Mononuclear cell (primary cell): ENCODE results near the gene GP1BB. TPM values are rescaled to one million over a fixed set of nuclear protein-coding genes. Genes with fewer than 3 reads are reported as not detected.

ENCODE experiments used
- H3K27me3 ChIP-seq: 2 replicates; pipeline ENCODE4 v1.6.0; 2011; ENCODE audit warnings: low read length, control low read depth; ENCODE audit not compliant: insufficient read depth
- H3K4me1 ChIP-seq: 2 replicates; pipeline ENCODE4 v1.5.1; 2011; ENCODE audit warnings: mild to moderate bottlenecking, low read length, control low read depth; ENCODE audit not compliant: insufficient read depth
- H3K4me3 ChIP-seq: 2 replicates; pipeline ENCODE4 v1.5.1; 2011; ENCODE audit warnings: mild to moderate bottlenecking, low read length, moderate library complexity
- H3K9me3 ChIP-seq: 2 replicates; pipeline ENCODE4 v1.5.1; 2011; ENCODE audit warnings: low read depth, mild to moderate bottlenecking, control low read depth, low read length
- total RNA-seq: library from RNA; depleted of rRNA; stranded (reverse); fragments of >200 nt; gene quantifications from one replicate; pipeline ENCODE4 v1.2.3, GENCODE V29; 2012

GP1BB gene
- total RNA-seq, 1 donor: 36.1 TPM

- peaks cover 26% of the 10 kb centered on the region for H3K4me1 ChIP-seq
- H3K27me3 ChIP-seq: peaks cover 27% of the 10 kb centered on the region
Measured at GRCh38 chr22:19716041-19716828, 7.1 kb upstream of the GP1BB start.

DNA sequence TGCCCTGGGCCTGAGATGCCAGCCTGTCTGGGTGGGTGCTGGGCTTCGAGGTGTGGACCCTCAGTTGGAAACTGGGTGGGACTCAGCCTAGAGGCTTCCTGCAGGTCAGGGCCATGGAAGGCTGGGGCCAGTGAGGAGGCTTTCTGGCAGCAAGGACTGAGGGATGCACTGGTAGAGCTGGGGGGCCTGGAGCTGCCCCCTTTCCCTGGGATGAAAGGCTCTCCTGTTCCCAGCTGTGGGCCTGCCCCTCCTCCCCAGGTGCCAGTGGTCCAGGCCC lies 6.6 kb upstream of the GP1BB start:
- Histone ChIP-seq H3K4me3 (no peak overlapping the region), H3K9me3 (no peaks in the 10 kb centered on the region), H3K4me1 (peaks cover 26% of the 10 kb centered on the region), H3K27me3 (peaks cover 27% of the 10 kb centered on the region)

More at GRCh38 chr22:19716041-19716828, 7.1 kb upstream of the GP1BB start:
- H3K9me3 ChIP-seq: no peaks in the 10 kb centered on the region
- H3K4me3 ChIP-seq: no peak overlapping the region

- H3K4me1 ChIP-seq: peaks cover 26% of the 10 kb centered on the region
- no peaks in the 10 kb centered on the region for H3K9me3 ChIP-seq
- no peak overlapping the region for H3K4me3 ChIP-seq
- H3K27me3 ChIP-seq: peaks cover 27% of the 10 kb centered on the region
Measured at GRCh38 chr22:19717181-19717580, 6.2 kb upstream of the GP1BB start.

DNA sequence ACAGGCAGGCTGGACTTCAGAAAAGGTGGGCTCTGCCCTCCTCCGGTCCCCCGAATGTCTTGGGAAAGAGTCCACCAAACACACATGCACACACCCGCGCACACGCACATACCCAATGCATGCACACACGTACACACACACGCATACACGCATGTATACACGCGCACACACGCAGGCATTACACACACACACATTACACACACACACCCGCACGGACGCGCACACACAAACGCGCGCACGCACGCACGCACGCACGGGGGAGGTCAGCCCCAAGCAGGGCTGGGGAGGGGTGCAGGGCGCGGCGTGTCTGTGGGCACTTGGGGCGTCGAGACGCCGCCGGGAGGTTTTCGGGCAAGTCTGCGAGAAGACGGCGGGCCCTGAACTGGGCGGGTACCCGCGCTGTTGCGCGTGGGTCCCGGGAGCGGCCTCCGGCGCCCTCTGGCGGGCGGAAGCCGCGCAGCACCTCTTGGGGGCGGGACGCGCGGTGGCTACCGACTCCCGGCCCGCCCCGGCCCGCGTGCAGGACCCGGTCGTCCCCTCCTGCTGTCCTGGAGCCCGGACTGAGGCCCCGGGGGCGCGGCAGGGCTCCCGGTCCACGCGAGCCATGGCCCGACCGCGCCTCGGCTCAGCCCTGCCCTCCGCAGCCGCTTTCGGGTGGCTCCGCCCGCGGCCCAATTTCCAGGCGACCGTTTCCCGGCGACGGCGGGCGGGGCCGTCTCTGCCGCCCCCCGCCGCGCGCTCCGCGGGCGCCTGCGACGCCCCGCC lies 5.5 kb upstream of the GP1BB start:
- H3K27me3 ChIP-seq: peaks cover 31% of the 10 kb centered on the region
- no peaks in the 10 kb centered on the region for H3K9me3 ChIP-seq
- H3K4me3 ChIP-seq: peak overlapping the region; percentile 39
- H3K4me1 ChIP-seq: peaks cover 30% of the 10 kb centered on the region

DNA sequence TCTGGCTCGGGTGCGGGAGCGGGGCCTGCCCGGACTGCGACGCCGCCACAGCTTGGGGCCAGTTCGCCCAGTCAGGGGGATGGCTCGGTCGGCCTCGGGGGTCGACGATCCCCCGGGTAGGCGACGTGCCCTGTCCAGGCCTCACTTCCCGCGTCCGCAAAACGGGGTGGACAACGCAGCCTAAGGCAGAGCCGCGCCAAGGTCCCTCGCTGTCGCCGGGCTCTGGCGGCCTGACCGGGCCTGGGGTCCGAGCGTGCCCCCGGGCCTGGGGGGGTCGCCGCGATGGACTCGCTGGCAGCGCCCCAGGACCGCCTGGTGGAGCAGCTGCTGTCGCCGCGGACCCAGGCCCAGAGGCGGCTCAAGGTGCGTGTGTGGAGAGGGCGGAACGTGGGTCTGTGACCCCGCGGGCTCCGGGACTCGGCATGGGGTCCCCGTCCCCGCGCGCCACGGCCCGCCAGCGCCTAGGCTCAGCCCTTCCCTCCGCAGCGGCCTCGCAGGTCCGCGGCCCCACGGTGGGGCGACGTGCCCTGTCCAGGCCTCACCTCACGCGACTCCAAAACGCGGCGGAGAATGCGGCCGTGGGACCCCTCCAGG lies 4.8 kb upstream of the GP1BB start:
- Histone ChIP-seq H3K4me1 (peaks cover 37% of the 10 kb centered on the region), H3K9me3 (no peaks in the 10 kb centered on the region), H3K27me3 (peaks cover 36% of the 10 kb centered on the region), H3K4me3 (peak overlapping the region; percentile 39)

DNA sequence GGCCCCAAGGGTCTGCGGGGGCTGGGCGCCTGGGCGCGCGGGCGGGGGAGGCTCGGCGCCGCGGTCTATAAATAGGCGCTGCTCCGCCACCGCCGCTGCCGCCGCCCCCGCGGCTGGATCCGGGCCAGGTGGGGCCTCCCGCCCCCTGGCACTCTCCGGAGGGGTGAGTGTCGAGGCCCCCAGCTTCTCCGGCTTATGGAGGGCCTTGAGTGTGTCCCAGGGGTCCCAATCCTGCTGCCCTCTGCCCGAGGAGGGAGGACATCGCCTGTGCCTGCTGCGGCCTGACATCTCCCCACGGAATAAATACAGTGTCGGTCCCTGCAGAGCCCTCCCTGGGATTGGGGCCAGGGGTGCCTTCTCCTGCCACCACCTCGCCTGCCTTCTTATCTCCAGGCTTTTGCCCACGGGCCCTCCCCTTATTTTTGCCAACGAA lies 4.3 kb upstream of the GP1BB start:
- Histone ChIP-seq H3K4me1 (peaks cover 35% of the 10 kb centered on the region), H3K9me3 (no peaks in the 10 kb centered on the region), H3K4me3 (no peak overlapping the region), H3K27me3 (peaks cover 35% of the 10 kb centered on the region)

- Histone ChIP-seq H3K27me3 (peaks cover 38% of the 10 kb centered on the region), H3K9me3 (no peaks in the 10 kb centered on the region), H3K4me1 (peaks cover 35% of the 10 kb centered on the region), H3K4me3 (no peak overlapping the region)
Measured at GRCh38 chr22:19719488-19720021, 3.8 kb upstream of the GP1BB start.

DNA sequence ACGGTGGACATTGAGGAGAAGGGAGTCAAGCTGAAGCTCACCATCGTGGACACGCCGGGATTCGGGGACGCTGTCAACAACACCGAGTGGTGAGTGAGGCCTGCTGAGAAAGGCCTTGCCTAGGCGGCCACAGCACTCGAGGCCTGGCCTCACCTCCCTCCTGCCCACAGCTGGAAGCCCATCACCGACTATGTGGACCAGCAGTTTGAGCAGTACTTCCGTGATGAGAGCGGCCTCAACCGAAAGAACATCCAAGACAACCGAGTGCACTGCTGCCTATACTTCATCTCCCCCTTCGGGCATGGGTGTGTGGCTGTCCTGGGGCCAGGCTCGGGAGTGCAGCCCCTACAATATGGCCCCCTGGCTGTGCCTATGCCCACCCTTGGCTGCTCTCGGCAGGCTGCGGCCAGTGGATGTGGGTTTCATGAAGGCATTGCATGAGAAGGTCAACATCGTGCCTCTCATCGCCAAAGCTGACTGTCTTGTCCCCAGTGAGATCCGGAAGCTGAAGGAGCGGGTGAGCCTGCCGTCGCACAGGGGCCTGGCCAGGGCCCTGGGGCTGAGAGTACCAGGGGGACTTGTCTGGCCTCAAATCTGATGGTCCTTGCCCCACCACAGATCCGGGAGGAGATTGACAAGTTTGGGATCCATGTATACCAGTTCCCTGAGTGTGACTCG lies 3.0 kb upstream of the GP1BB start:
- H3K27me3 ChIP-seq: peaks cover 37% of the 10 kb centered on the region
- H3K4me1 ChIP-seq: peaks cover 29% of the 10 kb centered on the region
- no peaks in the 10 kb centered on the region for H3K9me3 ChIP-seq
- no peak overlapping the region for H3K4me3 ChIP-seq

DNA sequence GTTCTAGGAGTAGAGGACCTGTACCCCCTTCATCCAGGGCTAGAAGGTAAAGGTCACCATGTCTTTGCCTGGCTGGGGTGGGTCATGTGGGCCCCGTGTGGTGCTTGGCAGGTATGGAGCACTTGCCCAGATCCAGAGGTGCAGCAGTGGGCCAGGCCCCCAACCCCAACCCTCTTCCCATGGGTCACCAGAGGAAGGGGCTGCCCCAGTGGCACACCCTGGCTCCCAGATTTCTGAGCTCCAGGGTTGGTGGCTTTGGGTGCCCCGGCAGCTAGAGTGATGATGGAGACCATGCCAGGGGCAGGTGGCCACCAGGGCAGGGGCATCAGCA lies 2.4 kb upstream of the GP1BB start:
- peaks cover 29% of the 10 kb centered on the region for H3K4me1 ChIP-seq
- no peak overlapping the region for H3K4me3 ChIP-seq
- H3K27me3 ChIP-seq: peaks cover 33% of the 10 kb centered on the region
- no peaks in the 10 kb centered on the region for H3K9me3 ChIP-seq

GRCh38 chr22:19721330-19722177 lies 1.8 kb upstream of the GP1BB start:
- Histone ChIP-seq H3K9me3 (no peaks in the 10 kb centered on the region), H3K4me1 (peaks cover 29% of the 10 kb centered on the region), H3K27me3 (peaks cover 33% of the 10 kb centered on the region)

DNA sequence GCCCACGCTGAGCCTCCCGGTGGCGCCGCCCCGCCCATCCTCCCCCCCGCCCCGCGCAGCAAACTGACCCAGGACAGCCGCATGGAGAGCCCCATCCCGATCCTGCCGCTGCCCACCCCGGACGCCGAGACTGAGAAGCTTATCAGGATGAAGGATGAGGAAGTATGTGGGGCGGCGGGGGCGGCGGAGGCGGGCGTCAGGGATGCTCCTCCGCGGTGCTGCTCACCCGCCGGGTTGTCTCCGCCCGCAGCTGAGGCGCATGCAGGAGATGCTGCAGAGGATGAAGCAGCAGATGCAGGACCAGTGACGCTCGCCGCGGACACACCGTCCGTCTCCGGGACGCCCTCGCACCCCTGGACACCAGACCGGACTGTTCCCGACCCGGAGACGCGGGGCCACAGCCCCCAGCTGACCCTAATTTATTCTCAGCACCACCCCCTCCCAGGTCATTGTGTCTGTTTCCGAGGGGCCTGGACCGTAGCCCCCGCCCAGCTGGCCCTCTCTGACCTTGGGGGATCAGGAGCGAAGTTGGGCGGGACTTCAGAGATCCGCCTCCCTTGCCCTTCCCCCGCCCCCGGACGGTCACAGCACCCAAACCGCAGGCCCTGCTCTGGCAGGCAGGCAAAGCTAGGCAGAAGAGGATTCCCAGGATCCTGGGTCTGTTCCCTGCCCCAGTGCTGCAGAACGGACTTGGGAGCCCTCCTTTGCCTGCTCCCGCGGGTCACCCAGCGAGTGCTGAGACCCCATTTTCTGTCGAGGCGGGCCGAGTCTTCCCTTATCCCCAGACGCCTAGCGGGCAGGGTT lies 959 bp upstream of the GP1BB start:
- Histone ChIP-seq H3K4me1 (peaks cover 28% of the 10 kb centered on the region), H3K9me3 (no peaks in the 10 kb centered on the region), H3K4me3 (no peak overlapping the region), H3K27me3 (peaks cover 33% of the 10 kb centered on the region)

More at GRCh38 chr22:19721330-19722177, 1.8 kb upstream of the GP1BB start:
- H3K4me3 ChIP-seq: no peak overlapping the region

DNA sequence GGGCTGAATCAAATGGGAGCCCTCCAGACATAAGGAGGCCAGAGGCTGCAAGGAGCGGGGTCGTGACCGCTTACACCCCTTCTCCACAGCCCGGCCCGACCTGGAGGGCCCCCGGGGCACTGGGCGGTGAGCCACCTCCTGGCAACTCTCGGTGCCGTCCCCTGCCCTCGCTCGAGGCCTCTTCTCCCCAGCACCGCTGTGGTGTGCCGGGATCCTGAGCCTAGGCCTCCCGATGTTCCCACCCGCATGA lies 432 bp upstream of the GP1BB start:
- Histone ChIP-seq H3K4me1 (peaks cover 23% of the 10 kb centered on the region), H3K9me3 (no peaks in the 10 kb centered on the region), H3K27me3 (peaks cover 33% of the 10 kb centered on the region), H3K4me3 (no peak overlapping the region)

DNA sequence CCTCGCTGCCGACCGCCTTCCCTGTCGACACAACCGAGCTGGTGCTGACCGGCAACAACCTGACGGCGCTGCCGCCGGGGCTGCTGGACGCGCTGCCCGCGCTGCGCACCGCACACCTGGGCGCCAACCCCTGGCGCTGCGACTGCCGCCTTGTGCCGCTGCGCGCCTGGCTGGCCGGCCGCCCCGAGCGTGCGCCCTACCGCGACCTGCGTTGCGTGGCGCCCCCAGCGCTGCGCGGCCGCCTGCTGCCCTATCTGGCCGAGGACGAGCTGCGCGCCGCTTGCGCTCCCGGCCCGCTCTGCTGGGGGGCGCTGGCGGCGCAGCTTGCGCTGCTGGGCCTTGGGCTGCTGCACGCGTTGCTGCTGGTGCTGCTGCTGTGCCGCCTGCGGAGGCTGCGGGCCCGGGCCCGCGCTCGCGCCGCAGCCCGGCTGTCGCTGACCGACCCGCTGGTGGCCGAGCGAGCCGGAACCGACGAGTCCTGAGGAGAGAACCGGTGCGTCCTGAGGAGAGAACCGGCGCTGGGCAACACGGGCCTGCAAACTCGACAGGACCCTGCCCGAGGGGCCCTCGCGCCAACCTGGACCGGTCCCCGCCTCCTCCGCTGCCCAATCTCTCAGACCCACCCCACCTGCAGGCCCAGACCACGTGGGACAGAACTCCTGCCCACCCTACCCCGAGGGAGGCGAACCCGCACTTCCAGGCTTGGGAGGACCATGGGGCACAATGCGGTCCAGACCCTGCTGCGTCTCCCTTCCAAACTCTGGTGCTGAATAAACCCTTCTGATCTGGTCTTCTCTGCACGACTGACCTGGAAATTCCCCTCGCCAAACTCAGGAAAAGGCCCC lies 866 bp downstream of the GP1BB start:
- no peaks in the 10 kb centered on the region for H3K9me3 ChIP-seq
- no peak overlapping the region for H3K4me3 ChIP-seq
- H3K4me1 ChIP-seq: peaks cover 13% of the 10 kb centered on the region
- peaks cover 24% of the 10 kb centered on the region for H3K27me3 ChIP-seq
